ENCODE measurements around the gene ADPRHL1. TPM values are rescaled to one million over a fixed set of nuclear protein-coding genes. Genes with fewer than 3 reads are reported as not detected.

The ADPRHL1 gene
- polyA plus RNA-seq, 3 donors: 0.15 to 0.52 (median 0.27) TPM

DNA sequence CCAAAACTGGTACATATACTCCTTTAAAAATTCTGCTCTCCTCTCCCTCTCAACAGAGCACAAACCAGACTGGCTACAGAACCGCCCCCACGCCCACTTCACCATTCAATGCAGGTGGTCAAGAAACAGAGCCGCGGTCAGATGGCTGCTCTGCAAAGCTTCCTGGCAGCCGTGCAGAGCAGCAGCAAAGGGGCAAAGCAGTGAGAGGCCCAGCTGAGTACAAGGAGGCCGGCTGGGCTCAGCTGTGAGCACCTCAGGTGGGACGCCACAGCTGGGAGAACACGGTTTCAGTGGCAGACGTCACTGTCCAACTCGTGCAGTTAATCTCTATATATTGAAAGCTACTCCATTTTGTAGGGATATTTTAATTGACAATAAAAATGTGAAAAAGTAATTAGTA is 97.7 kb downstream of the ADPRHL1 start:
- H3K4me1 Mint-ChIP-seq: no peaks in the 10 kb centered on the region
- intact Hi-C loops (cut with micrococcal nuclease): no loop called here
- no peaks in the 10 kb centered on the region for H3K36me3 Mint-ChIP-seq
- Histone ChIP-seq H3K36me3 (replicated peaks in 1 of 2; ENCODE audit: control insufficient read depth in 1 of 2, insufficient read depth in 2 of 2, low read length in 2 of 2) (no peaks in the 10 kb centered on the region), H3K9me3 (replicated peaks in 1 of 2; ENCODE audit: control insufficient read depth in 1 of 2, insufficient read depth in 1 of 2, low read length in 2 of 2) (no peaks in the 10 kb centered on the region), H2AFZ (ENCODE audit: insufficient read depth, low read depth, low read length, poor library complexity, severe bottlenecking) (no peak overlapping the region), H3K27me3 (ENCODE audit: control insufficient read depth in 2 of 2, insufficient read depth in 2 of 2, low read length in 2 of 2) (peaks cover 0 to 6% of the 10 kb centered on the region in 2 donors), H3K79me2 (ENCODE audit: insufficient read depth, low read length) (no peaks in the 10 kb centered on the region), H3K4me3 (replicated peaks in 1 of 3; ENCODE audit: low read depth in 2 of 3, low read length in 3 of 3) (no peak overlapping the region), H3K9ac (ENCODE audit: insufficient read depth, low read length, poor library complexity, severe bottlenecking) (no peak overlapping the region), H3K27ac (ENCODE audit: low read depth in 1 of 2, low read length in 2 of 2) (no peak overlapping the region), H4K20me1 (ENCODE audit: insufficient read depth, low read length) (no peaks in the 10 kb centered on the region), H3K4me2 (replicated peaks; ENCODE audit: extremely low read depth, low read length, poor library complexity, severe bottlenecking) (no peak overlapping the region), H3K4me1 (ENCODE audit: control insufficient read depth in 1 of 2, insufficient read depth in 2 of 2, low read length in 2 of 2) (no peaks in the 10 kb centered on the region)
- H3K9me3 Mint-ChIP-seq: peaks cover 0 to 4% (median 0%) of the 10 kb centered on the region in 7 donors
- TF ChIP-seq, protein P1, sequence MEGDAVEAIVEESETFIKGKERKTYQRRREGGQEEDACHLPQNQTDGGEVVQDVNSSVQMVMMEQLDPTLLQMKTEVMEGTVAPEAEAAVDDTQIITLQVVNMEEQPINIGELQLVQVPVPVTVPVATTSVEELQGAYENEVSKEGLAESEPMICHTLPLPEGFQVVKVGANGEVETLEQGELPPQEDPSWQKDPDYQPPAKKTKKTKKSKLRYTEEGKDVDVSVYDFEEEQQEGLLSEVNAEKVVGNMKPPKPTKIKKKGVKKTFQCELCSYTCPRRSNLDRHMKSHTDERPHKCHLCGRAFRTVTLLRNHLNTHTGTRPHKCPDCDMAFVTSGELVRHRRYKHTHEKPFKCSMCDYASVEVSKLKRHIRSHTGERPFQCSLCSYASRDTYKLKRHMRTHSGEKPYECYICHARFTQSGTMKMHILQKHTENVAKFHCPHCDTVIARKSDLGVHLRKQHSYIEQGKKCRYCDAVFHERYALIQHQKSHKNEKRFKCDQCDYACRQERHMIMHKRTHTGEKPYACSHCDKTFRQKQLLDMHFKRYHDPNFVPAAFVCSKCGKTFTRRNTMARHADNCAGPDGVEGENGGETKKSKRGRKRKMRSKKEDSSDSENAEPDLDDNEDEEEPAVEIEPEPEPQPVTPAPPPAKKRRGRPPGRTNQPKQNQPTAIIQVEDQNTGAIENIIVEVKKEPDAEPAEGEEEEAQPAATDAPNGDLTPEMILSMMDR (IDR thresholded peaks at IDR 0.05): no peak
- no peak overlapping the region for H3K4me3 Mint-ChIP-seq
- peaks cover 16 to 23% (median 22%) of the 10 kb centered on the region in 3 donors for H3K27me3 Mint-ChIP-seq (ENCODE audit: low read depth in 3 of 3)
- no peak overlapping the region for H3K27ac Mint-ChIP-seq
- DNase-seq: no peak
- WGBS (ENCODE audit: insufficient coverage): 75% methylated on average over 2 of the region's 10 CpGs

DNA sequence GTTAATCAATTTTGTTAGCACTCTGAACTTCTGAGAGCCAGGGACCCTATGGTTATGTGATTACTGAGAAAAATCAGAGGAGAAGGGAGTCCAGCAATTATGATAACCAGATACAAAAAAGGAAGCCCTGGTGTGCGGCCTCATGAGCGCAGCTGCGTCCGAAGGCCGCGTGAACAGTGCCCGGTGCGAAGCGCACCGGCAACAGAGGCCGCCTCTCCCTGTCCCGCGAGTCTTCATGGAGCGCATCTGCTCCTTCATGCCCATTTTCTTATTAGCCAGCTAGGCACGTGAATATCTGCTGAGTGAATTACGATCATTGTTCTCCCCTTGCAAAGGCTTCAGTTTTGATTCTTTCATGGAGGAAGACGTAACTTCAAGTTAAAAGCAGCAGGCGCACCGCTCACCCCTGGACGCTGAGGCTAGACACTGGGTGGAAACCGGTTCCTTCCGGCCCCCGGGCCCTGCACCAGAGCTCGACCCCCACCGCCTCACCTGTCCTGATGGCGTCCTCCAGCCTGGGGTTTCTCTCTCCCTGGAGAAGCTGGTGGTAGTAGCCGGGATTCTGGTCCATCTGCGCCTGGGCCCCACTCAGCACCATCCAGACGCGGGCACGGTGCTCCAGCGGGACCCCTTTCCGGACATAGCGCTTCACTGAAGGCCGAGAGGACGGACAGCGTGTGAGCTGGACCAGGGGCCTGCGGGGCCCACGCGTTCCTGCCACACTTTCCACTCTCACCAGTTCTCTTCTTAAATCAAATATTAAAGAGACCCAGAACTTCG is 98.3 kb downstream of the ADPRHL1 start:
- H4K20me1 ChIP-seq (ENCODE audit: insufficient read depth, low read length): no peaks in the 10 kb centered on the region
- H3K9me3 Mint-ChIP-seq: peaks cover 0 to 4% (median 0%) of the 10 kb centered on the region in 7 donors
- H3K9me3 ChIP-seq (replicated peaks in 1 of 2; ENCODE audit: control insufficient read depth in 1 of 2, insufficient read depth in 1 of 2, low read length in 2 of 2): no peaks in the 10 kb centered on the region
- intact Hi-C loops (cut with micrococcal nuclease): no loop called here
- no peak overlapping the region for H3K4me3 Mint-ChIP-seq
- H3K27ac Mint-ChIP-seq: no peak overlapping the region
- H3K4me1 Mint-ChIP-seq: no peaks in the 10 kb centered on the region
- H3K36me3 ChIP-seq (replicated peaks in 1 of 2; ENCODE audit: control insufficient read depth in 1 of 2, insufficient read depth in 2 of 2, low read length in 2 of 2): no peaks in the 10 kb centered on the region
- H3K4me2 ChIP-seq (replicated peaks; ENCODE audit: extremely low read depth, low read length, poor library complexity, severe bottlenecking): no peak overlapping the region
- H3K4me1 ChIP-seq (ENCODE audit: control insufficient read depth in 1 of 2, insufficient read depth in 2 of 2, low read length in 2 of 2): no peaks in the 10 kb centered on the region
- H2AFZ ChIP-seq (ENCODE audit: insufficient read depth, low read depth, low read length, poor library complexity, severe bottlenecking): no peak overlapping the region
- H3K79me2 ChIP-seq (ENCODE audit: insufficient read depth, low read length): no peaks in the 10 kb centered on the region
- H3K27me3 ChIP-seq (ENCODE audit: control insufficient read depth in 2 of 2, insufficient read depth in 2 of 2, low read length in 2 of 2): peaks cover 0 to under 1% of the 10 kb centered on the region in 2 donors
- no peak overlapping the region for H3K27ac ChIP-seq (ENCODE audit: low read depth in 1 of 2, low read length in 2 of 2)
- TF ChIP-seq, protein P1 (IDR thresholded peaks at IDR 0.05): no peak
- H3K9ac ChIP-seq (ENCODE audit: insufficient read depth, low read length, poor library complexity, severe bottlenecking): no peak overlapping the region
- 95% methylated on average over 40 of the region's 41 CpGs for WGBS (ENCODE audit: insufficient coverage)
- no peaks in the 10 kb centered on the region for H3K36me3 Mint-ChIP-seq
- no peak for DNase-seq
- no peak overlapping the region for H3K4me3 ChIP-seq (replicated peaks in 1 of 3; ENCODE audit: low read depth in 2 of 3, low read length in 3 of 3)
- peaks cover 12 to 18% (median 17%) of the 10 kb centered on the region in 3 donors for H3K27me3 Mint-ChIP-seq (ENCODE audit: low read depth in 3 of 3)

All from CD14-positive monocyte (primary cell).